ENCODE data around the gene SPIRE2.
"Not testable (repeated sequence)": the region's sequence is repeated elsewhere in the genome, so short reads cannot be mapped to it uniquely, and the experiment has no call there.

Gene SPIRE2

GRCh38 chr16:89869911-89870310 lies 41.6 kb downstream of the SPIRE2 start:
- DNase-seq (ENCODE audit: low read depth), result no peak

GRCh38 chr16:89870440-89870839 lies 42.2 kb downstream of the SPIRE2 start:
- DNase-seq (ENCODE audit: low read depth), result no peak

GRCh38 chr16:89871895-89872294 lies 43.6 kb downstream of the SPIRE2 start:
- DNase-seq (ENCODE audit: low read depth), result no peak

GRCh38 chr16:89873109-89873971 lies 45.1 kb downstream of the SPIRE2 start, which contains the start of gene TCF25:
Gene TCF25 (plus strand): TSS chr16:89873592. CDS start chr16:89873668, 76 bp downstream.
- peak; percentile 69 for DNase-seq (ENCODE audit: low read depth)

GRCh38 chr16:89873972-89874689 lies 45.9 kb downstream of the SPIRE2 start:
- DNase-seq (ENCODE audit: low read depth), result peak; percentile 93

GRCh38 chr16:89879123-89879522 lies 50.8 kb downstream of the SPIRE2 start:
- not testable (repeated sequence) for DNase-seq (ENCODE audit: low read depth)

GRCh38 chr16:89880477-89881367 lies 52.4 kb downstream of the SPIRE2 start:
- DNase-seq (ENCODE audit: low read depth), result no peak

GRCh38 chr16:89881368-89881730 lies 53.1 kb downstream of the SPIRE2 start:
- no peak for DNase-seq (ENCODE audit: low read depth)

GRCh38 chr16:89883346-89884040 lies 55.2 kb downstream of the SPIRE2 start:
- no peak for DNase-seq (ENCODE audit: low read depth)

GRCh38 chr16:89884041-89884421 lies 55.8 kb downstream of the SPIRE2 start:
- DNase-seq (ENCODE audit: low read depth), result no peak

- no peak for DNase-seq (ENCODE audit: low read depth)
Observed at GRCh38 chr16:89887243-89887642, 59.0 kb downstream of the SPIRE2 start.

- no peak for DNase-seq (ENCODE audit: low read depth)
Observed at GRCh38 chr16:89890200-89890599, 61.9 kb downstream of the SPIRE2 start.

- no peak for DNase-seq (ENCODE audit: low read depth)
Observed at GRCh38 chr16:89890886-89891657, 62.8 kb downstream of the SPIRE2 start.

GRCh38 chr16:89892055-89892630 lies 63.9 kb downstream of the SPIRE2 start:
- no peak for DNase-seq (ENCODE audit: low read depth)

- no peak for DNase-seq (ENCODE audit: low read depth)
Observed at GRCh38 chr16:89892635-89893034, 64.4 kb downstream of the SPIRE2 start.

GRCh38 chr16:89893642-89894548 lies 65.6 kb downstream of the SPIRE2 start:
- no peak for DNase-seq (ENCODE audit: low read depth)

- no peak for DNase-seq (ENCODE audit: low read depth)
Observed at GRCh38 chr16:89895482-89896250, 67.4 kb downstream of the SPIRE2 start.

- no peak for DNase-seq (ENCODE audit: low read depth)
Observed at GRCh38 chr16:89897204-89897603, 68.9 kb downstream of the SPIRE2 start.
